Measurements from ENCODE around the gene DOCK2.

The DOCK2 gene

GRCh38 chr5:169772688-169773087 lies 135.6 kb downstream of the DOCK2 start:
- H3K27me3 ChIP-seq (ENCODE audit: insufficient read depth, low read length, poor library complexity): no peaks in the 10 kb centered on the region
- no peak overlapping the region for H3K27ac ChIP-seq (ENCODE audit: low read length)
- no peaks in the 10 kb centered on the region for H3K9me3 ChIP-seq (ENCODE audit: insufficient read depth, low read length, severe bottlenecking)
- H4K20me1 ChIP-seq (ENCODE audit: insufficient read depth, low read length): peaks cover 17% of the 10 kb centered on the region
- ATAC-seq (ENCODE audit: insufficient read depth, low read depth): no peak
- no peak overlapping the region for H3K9ac ChIP-seq (ENCODE audit: low read depth, low read length)
- TF ChIP-seq CTCF (IDR thresholded peaks at IDR 0.05; ENCODE audit: borderline replicate concordance, extremely low read depth, low read length, poor library complexity, severe bottlenecking): no peak
- peaks cover 59% of the 10 kb centered on the region; the same call in 1 of the 2 replicates for H3K36me3 ChIP-seq (ENCODE audit: insufficient read depth, low read length)
- H3K79me2 ChIP-seq (ENCODE audit: insufficient read depth, low read length): no peaks in the 10 kb centered on the region
- no peak overlapping the region for H3K4me3 ChIP-seq (ENCODE audit: low read depth in 1 of 2, low read length in 2 of 2)
- H3K4me2 ChIP-seq (ENCODE audit: insufficient read depth, low read length): no peak overlapping the region
- H3K4me1 ChIP-seq (ENCODE audit: insufficient read depth, low read length): no peaks in the 10 kb centered on the region
- no peak overlapping the region for H2AFZ ChIP-seq (ENCODE audit: low read depth, low read length)
- no peak for DNase-seq

GRCh38 chr5:169777159-169777558 lies 140.1 kb downstream of the DOCK2 start:
- H3K4me3 ChIP-seq (ENCODE audit: low read depth in 1 of 2, low read length in 2 of 2): no peak overlapping the region
- DNase-seq: no peak
- H3K27ac ChIP-seq (ENCODE audit: low read length): no peak overlapping the region
- no peak for ATAC-seq (ENCODE audit: insufficient read depth, low read depth)
- no peaks in the 10 kb centered on the region for H3K9me3 ChIP-seq (ENCODE audit: insufficient read depth, low read length, severe bottlenecking)
- H3K36me3 ChIP-seq (ENCODE audit: insufficient read depth, low read length): peaks cover 52% of the 10 kb centered on the region
- TF ChIP-seq EZH2 (IDR thresholded peaks at IDR 0.05; ENCODE audit: borderline replicate concordance, low read depth, low read length, severe bottlenecking) (no peak), CTCF (IDR thresholded peaks at IDR 0.05; ENCODE audit: borderline replicate concordance, extremely low read depth, low read length, poor library complexity, severe bottlenecking) (no peak)
- H3K27me3 ChIP-seq (ENCODE audit: insufficient read depth, low read length, poor library complexity): no peaks in the 10 kb centered on the region
- H3K79me2 ChIP-seq (ENCODE audit: insufficient read depth, low read length): no peaks in the 10 kb centered on the region
- H3K4me2 ChIP-seq (ENCODE audit: insufficient read depth, low read length): no peak overlapping the region
- H2AFZ ChIP-seq (ENCODE audit: low read depth, low read length): no peak overlapping the region
- H4K20me1 ChIP-seq (ENCODE audit: insufficient read depth, low read length): peaks cover 5% of the 10 kb centered on the region; the same call in 1 of the 2 replicates
- H3K4me1 ChIP-seq (ENCODE audit: insufficient read depth, low read length): peaks cover 7% of the 10 kb centered on the region
- H3K9ac ChIP-seq (ENCODE audit: low read depth, low read length): no peak overlapping the region

- Histone ChIP-seq H3K4me3 (ENCODE audit: low read depth in 1 of 2, low read length in 2 of 2) (no peak overlapping the region), H3K4me2 (ENCODE audit: insufficient read depth, low read length) (no peak overlapping the region), H3K27ac (ENCODE audit: low read length) (no peak overlapping the region)
These were observed 141.8 kb downstream of the DOCK2 start for GRCh38 chr5:169778622-169779596.

More at GRCh38 chr5:169778622-169779596, 141.8 kb downstream of the DOCK2 start:
- Histone ChIP-seq H3K4me1 (ENCODE audit: insufficient read depth, low read length) (peaks cover 7% of the 10 kb centered on the region), H4K20me1 (ENCODE audit: insufficient read depth, low read length) (peaks cover 5% of the 10 kb centered on the region; the same call in 1 of the 2 replicates), H3K27me3 (ENCODE audit: insufficient read depth, low read length, poor library complexity) (no peaks in the 10 kb centered on the region), H3K9ac (ENCODE audit: low read depth, low read length) (no peak overlapping the region), H3K9me3 (ENCODE audit: insufficient read depth, low read length, severe bottlenecking) (no peaks in the 10 kb centered on the region), H2AFZ (ENCODE audit: low read depth, low read length) (no peak overlapping the region), H3K36me3 (ENCODE audit: insufficient read depth, low read length) (peaks cover 51% of the 10 kb centered on the region), H3K79me2 (ENCODE audit: insufficient read depth, low read length) (no peaks in the 10 kb centered on the region)
- no peak for DNase-seq
- ATAC-seq (ENCODE audit: insufficient read depth, low read depth): no peak
- no peak for TF ChIP-seq CTCF (IDR thresholded peaks at IDR 0.05; ENCODE audit: borderline replicate concordance, extremely low read depth, low read length, poor library complexity, severe bottlenecking)
- no peak for TF ChIP-seq EZH2 (IDR thresholded peaks at IDR 0.05; ENCODE audit: borderline replicate concordance, low read depth, low read length, severe bottlenecking)
